C1 segment of cervical spinal cord (tissue), 14 donors: Measurements from ENCODE around the gene IFNA17.
"Not testable (repeated sequence)": the region's sequence is repeated elsewhere in the genome, so short reads cannot be mapped to it uniquely, and the experiment has no call there.

ENCODE experiments used
- DNase-seq, 14 donors: peaks; one replicate each; lab custom pipeline; 2025; lab: John Stamatoyannopoulos, UW

Gene IFNA17

DNA sequence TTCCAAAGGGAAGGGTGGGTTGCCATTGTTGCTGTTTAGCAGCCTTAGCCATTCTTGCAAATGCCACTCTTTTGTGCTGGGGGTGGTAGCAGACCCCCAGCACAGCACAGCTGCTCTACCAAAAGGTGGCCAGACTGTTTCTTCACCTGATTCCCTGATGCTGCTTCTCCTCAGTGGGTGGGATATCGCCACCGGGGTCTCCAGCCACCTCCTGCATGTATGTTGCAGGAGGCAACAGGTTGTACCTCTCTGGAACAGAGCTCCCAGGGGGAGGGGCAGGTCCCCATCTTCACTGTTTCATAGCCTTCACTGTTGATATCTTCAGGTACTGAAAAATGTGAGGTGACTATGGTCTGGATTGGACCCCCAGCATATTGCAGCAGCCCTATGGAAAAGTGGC lies 17.2 kb downstream of the IFNA17 start:
- DNase-seq, result not testable (repeated sequence)

DNA sequence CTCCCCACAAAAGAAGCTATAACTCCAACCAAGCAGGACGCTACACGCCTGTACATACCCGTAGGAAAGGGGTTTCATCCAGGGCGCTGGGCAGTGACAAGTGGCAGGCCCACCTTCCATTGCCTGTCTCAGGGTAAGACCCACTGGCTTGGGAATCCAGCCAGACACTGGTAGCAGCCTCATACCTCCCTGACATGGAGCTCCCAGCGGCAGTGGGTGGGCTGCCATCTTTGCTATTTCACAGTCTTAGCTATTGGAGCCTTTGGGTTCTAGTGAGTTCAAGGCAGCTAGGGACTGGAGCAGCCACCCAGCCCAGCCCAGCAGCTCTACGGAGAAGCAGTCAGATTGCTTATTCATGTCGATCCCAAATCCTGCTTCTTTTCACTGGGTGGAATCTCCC lies 17.7 kb downstream of the IFNA17 start:
- no peak for DNase-seq

DNA sequence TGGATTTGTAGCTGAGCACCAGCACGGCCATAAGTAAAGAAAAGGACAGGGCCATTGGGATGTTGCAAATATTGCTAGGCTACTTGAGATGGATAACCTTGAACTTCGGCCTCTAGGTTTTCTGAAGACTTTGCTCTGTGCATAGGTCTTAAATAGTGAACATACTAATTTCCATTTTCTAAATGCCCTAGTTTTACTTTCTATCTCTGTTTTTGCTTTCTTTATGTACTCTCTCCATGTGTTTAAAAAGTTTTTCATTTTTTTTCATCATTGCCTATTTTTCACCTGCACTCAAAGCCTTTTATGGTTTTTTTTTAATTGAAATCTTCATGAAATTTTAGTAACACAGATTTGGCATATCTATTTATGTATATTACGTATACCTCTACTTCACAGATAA lies 21.0 kb downstream of the IFNA17 start, which contains the start of gene IFNA10:
Gene IFNA10, minus strand, starts transcription at position 101 of the 400 bp plus-strand sequence. Its CDS starts 46 bp downstream, at position 55.
- not testable (repeated sequence) for DNase-seq

DNA sequence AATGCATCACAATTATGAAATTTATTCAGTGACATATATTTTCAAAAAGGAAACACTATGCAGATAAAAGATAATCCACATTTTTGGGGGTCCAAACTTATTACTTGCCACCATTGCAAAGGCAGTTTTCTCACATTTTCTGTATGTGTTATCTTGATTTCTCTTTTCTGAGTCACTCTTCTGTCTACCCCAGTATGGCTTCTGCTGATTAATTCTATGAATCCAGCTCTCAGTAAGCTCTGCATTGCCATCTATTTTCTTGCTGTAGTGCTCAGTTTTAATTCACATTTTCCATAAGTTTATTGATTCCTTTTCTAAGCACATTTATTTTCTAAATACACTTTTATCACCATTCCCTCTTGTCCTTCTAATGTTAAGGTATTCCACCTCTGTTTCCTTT lies 22.8 kb downstream of the IFNA17 start:
- no peak for DNase-seq

DNA sequence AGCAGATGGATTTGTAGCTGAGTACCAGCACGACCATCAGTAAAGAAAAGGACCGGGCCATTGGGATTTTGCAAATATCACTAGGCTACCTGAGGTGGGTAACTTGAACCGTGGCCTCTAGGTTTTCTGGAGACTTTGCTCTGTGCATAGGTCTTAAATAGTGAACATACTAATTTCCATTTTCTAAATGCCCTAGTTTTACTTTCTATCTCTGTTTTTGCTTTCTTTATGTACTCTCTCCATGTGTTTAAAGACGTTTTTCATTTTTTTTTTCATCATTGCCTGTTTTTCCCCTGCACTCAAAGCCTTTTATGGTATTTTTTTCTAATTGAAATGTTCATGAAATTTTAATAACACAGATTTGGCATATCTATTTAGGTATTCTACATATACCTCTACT lies 25.9 kb downstream of the IFNA17 start, which contains the start of gene IFNA7:
Gene IFNA7, minus strand, starts transcription at position 101 of the 400 bp plus-strand sequence. Its CDS starts 40 bp downstream, at position 61.
- not testable (repeated sequence) for DNase-seq

DNA sequence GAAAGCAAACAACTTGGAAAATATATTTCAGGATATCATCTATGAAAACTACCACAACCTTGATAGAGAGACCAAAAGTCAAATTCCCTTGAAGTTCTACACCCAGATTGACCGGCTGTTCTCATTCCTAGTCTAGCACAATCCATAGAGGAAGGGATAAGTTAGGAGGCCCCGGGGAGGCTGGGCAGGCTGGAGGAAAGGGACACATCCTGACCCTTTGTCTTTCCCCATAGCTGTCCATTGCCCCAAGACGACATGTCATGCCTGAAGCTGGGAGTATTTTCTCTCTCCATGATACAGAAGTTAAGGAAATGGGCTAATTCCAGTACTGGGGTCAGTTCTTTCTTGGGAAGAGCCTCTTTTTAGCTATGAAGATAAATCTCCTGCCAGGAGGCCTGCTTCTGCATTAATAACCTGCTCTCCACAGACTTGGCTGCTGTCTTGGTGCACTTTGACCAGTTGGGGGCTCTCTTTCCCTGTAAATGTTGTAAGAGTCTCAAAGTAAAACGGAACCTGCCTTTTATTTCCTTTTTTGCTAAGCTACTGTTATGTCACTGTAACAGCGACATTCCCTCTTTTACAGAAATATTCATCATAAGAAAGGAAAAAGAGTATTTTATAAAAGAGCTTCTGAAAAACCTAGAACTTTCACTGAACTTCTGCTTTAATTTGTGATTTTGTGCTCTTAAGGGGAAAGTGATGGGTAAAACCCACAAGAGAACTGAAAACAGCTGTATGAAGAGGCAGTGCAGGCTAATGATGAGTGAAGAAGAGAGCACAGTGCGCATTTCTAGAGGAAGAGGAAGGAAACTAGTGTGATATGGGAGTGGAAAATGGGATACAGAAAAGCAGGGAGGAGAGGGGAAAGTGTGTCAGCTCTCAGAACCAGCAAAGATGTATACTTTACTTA lies 32.9 kb downstream of the IFNA17 start:
- DNase-seq, result peak in 1 of 14 donors; percentile 12

DNA sequence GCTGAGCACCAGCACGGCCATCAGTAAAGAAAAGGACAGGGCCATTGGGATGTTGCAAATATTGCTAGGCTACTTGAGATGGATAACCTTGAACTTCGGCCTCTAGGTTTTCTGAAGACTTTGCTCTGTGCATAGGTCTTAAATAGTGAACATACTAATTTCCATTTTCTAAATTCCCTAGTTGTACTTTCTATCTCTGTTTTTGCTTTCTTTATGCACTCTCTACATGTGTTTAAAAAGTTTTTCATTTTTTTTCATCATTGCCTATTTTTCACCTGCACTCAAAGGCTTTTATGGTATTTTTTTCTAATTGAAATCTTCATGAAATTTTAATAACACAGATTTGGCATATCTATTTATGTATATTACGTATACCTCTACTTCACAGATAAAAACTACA lies 40.5 kb downstream of the IFNA17 start, which contains the start of gene IFNA4:
Gene IFNA4, minus strand, starts transcription at position 101 of the 400 bp plus-strand sequence. Its CDS starts 56 bp downstream, at position 45.
- DNase-seq, result not testable (repeated sequence)

DNA sequence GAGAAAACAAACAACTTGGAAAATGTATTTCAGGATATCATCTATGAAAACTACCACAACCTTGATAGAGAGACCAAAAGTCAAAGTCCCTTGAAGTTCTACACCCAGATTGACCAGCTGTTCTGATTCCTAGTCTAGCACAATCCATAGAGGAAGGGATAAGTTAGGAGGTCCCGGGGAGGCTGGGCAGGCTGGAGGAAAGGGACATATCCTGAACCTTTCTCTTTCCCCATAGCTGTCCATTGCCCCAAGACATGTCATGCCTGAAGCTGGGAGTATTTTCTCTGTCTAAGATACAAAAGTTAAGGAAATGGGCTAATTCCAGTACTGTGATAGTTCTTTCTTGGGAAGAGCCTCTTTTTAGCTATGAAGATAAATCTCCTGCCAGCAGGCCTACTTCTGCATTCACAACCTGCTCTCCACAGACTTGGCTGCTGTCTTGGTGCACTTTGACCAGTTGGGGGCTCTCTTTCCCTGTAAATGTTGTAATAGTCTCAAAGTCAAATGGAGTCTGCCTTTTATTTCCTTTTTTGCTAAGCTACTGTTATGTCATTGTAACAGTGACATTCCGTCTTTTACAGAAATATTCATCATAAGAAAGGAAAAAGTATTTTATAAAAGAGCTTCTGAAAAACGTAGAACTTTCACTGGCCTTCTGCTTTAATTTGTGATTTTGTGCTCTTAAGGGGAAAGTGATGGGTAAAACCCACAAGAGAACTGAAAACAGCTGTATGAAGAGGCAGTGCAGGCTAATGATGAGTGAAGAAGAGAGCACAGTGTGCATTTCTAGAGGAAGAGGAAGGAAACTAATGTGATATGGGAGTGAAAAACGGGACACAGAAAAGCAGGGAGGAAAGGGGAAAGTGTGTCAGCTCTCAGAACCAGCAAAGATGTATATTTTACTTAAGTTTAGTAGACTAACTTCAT lies 44.9 kb downstream of the IFNA17 start:
- not testable (repeated sequence) for DNase-seq
